Endodermal cell (in vitro differentiated cells): ENCODE measurements around the gene POU2AF1. TPM values are rescaled to one million over a fixed set of nuclear protein-coding genes. Genes with fewer than 3 reads are reported as not detected.

Source experiments
- DNase-seq: peaks from one replicate; pipeline ENCODE4 v3.0.0-alpha.2; 2017
- H3K27ac ChIP-seq: 2 replicates; pipeline ENCODE4 v1.5.1; 2013; ENCODE audit warnings: mild to moderate bottlenecking, low read depth, low read length, moderate library complexity
- H3K27me3 ChIP-seq: 2 replicates; pipeline ENCODE4 v1.6.1; 2013; ENCODE audit warnings: mild to moderate bottlenecking, low read length, moderate library complexity; ENCODE audit not compliant: insufficient read depth, control insufficient read depth, poor library complexity, severe bottlenecking
- H3K36me3 ChIP-seq: 2 replicates; pipeline ENCODE4 v1.7.0; 2013; ENCODE audit warnings: mild to moderate bottlenecking, low read length, moderate library complexity; ENCODE audit not compliant: control insufficient read depth, insufficient read depth
- H3K4me1 ChIP-seq: one replicate; pipeline ENCODE4 v1.7.0; 2013; ENCODE audit warnings: low read length; ENCODE audit not compliant: control insufficient read depth, insufficient read depth
- H3K4me3 ChIP-seq: 2 replicates; pipeline ENCODE4 v1.5.1; 2013; ENCODE audit warnings: mild to moderate bottlenecking, low read length, moderate library complexity
- H3K9ac ChIP-seq: 2 replicates; pipeline ENCODE4 v1.6.1; 2013; ENCODE audit warnings: mild to moderate bottlenecking, low read length, moderate library complexity; ENCODE audit not compliant: poor library complexity, severe bottlenecking; ENCODE audit errors: extremely low read depth
- H3K9me3 ChIP-seq: 2 replicates; pipeline ENCODE4 v1.6.1; 2013; ENCODE audit warnings: mild to moderate bottlenecking, low read length, moderate library complexity; ENCODE audit not compliant: control insufficient read depth
- H3K27ac Mint-ChIP-seq: 2 replicates; pipeline ENCODE4 v1.8.0; 2020; ENCODE audit warnings: mixed read lengths
- H3K27me3 Mint-ChIP-seq: 2 replicates; pipeline ENCODE4 v1.8.0; 2021; ENCODE audit warnings: mild to moderate bottlenecking, mixed read lengths; ENCODE audit not compliant: insufficient read depth
- H3K36me3 Mint-ChIP-seq: 2 replicates; pipeline ENCODE4 v1.8.0; 2020; ENCODE audit warnings: low read depth, mixed read lengths
- H3K4me1 Mint-ChIP-seq: 2 replicates; pipeline ENCODE4 v1.8.0; 2020; ENCODE audit warnings: mixed read lengths
- H3K4me3 Mint-ChIP-seq: 2 replicates; pipeline ENCODE4 v1.8.0; 2020; ENCODE audit warnings: mild to moderate bottlenecking, moderate library complexity, mixed read lengths
- H3K9me3 Mint-ChIP-seq: 2 replicates; pipeline ENCODE4 v1.8.0; 2020; ENCODE audit warnings: mild to moderate bottlenecking, mixed read lengths
- CTCF ChIP-seq: fragments of 200-600 bp; sonication (generic); conservative IDR thresholded peaks from 2 replicates; pipeline ENCODE4 v1.5.0; 2021; ENCODE audit warnings: antibody characterized with exemption, mild to moderate bottlenecking
- WGBS, 2 experiments: methylation state at CpG; one replicate each; pipeline versions ENCODE4 v1.1.5 to v1.1.7; 2013; ENCODE audit warnings: missing lambda C conversion rate in 2 of 2, mixed read lengths in 1 of 2; ENCODE audit not compliant: insufficient coverage in 1 of 2, insufficient read length in 1 of 2; 5-methylcytosine and 5-hydroxymethylcytosine counted together
- total RNA-seq, 2 donors: library from RNA; stranded (reverse); fragmentation: NEBNext Ultra II Directional in 1 of 2; extraction: Animal tissue kit (Norgen Biotek cat#: 25700) in 1 of 2; gene quantifications; 2 replicates in 1 of 2; 3 replicates in 1 of 2; pipeline ENCODE4 v1.2.1, GENCODE V29; 2021

POU2AF1 gene
- total RNA-seq, 2 donors from 2014 or later, result 0.46 to 0.77 TPM

GRCh38 chr11:111325259-111325658 is 53.8 kb downstream of the POU2AF1 start:
- peaks cover 14% of the 10 kb centered on the region for H3K4me1 ChIP-seq
- H3K27me3 Mint-ChIP-seq, result peaks cover 39% of the 10 kb centered on the region
- peaks cover 6% of the 10 kb centered on the region for H3K27me3 ChIP-seq
- no peak overlapping the region for H3K27ac Mint-ChIP-seq
- peaks cover 6% of the 10 kb centered on the region for H3K4me1 Mint-ChIP-seq
- H3K36me3 Mint-ChIP-seq, result no peaks in the 10 kb centered on the region
- WGBS, 2 experiments, result 85 to 87% methylated on average over 5 of the region's 5 CpGs
- no peaks in the 10 kb centered on the region for H3K9me3 ChIP-seq
- H3K36me3 ChIP-seq, result no peaks in the 10 kb centered on the region
- H3K9me3 Mint-ChIP-seq, result no peaks in the 10 kb centered on the region
- H3K27ac ChIP-seq, result no peak overlapping the region
- H3K9ac ChIP-seq, result no peak overlapping the region
- no peak overlapping the region for H3K4me3 Mint-ChIP-seq
- no peak for TF ChIP-seq CTCF
- DNase-seq, result no peak
- H3K4me3 ChIP-seq, result no peak overlapping the region

GRCh38 chr11:111324277-111324720 is 54.8 kb downstream of the POU2AF1 start:
- Histone ChIP-seq H3K4me1 (peaks cover 13% of the 10 kb centered on the region), H3K9ac (no peak overlapping the region), H3K27me3 (peaks cover 6% of the 10 kb centered on the region), H3K4me3 (no peak overlapping the region), H3K27ac (no peak overlapping the region), H3K9me3 (no peaks in the 10 kb centered on the region), H3K36me3 (no peaks in the 10 kb centered on the region)
- Mint-ChIP-seq H3K4me3 (no peak overlapping the region), H3K9me3 (no peaks in the 10 kb centered on the region), H3K27me3 (peaks cover 35% of the 10 kb centered on the region), H3K27ac (no peak overlapping the region), H3K36me3 (no peaks in the 10 kb centered on the region), H3K4me1 (peaks cover 6% of the 10 kb centered on the region)
- 95 to 100% methylated on average over 2 to 5 of the region's 5 CpGs for WGBS, 2 experiments
- no peak for DNase-seq
- TF ChIP-seq CTCF, result no peak

- Mint-ChIP-seq H3K27me3 (peaks cover 41% of the 10 kb centered on the region), H3K4me3 (no peak overlapping the region), H3K27ac (no peak overlapping the region), H3K36me3 (no peaks in the 10 kb centered on the region), H3K9me3 (no peaks in the 10 kb centered on the region), H3K4me1 (peaks cover 6% of the 10 kb centered on the region)
- H3K27me3 ChIP-seq, result peaks cover 6% of the 10 kb centered on the region
- peaks cover 7% of the 10 kb centered on the region for H3K4me1 ChIP-seq
- no peaks in the 10 kb centered on the region for H3K9me3 ChIP-seq
- TF ChIP-seq CTCF, result no peak
- 90 to 96% methylated on average over 2 of the region's 2 CpGs for WGBS, 2 experiments
- DNase-seq, result no peak
- no peak overlapping the region for H3K4me3 ChIP-seq
- no peak overlapping the region for H3K27ac ChIP-seq
- H3K9ac ChIP-seq, result no peak overlapping the region
- no peaks in the 10 kb centered on the region for H3K36me3 ChIP-seq
Measured at GRCh38 chr11:111322534-111322933, 56.5 kb downstream of the POU2AF1 start.
